Astrocyte of the hippocampus (primary cell): ENCODE data around the gene UIMC1.
"Not testable (repeated sequence)": the region's sequence is repeated elsewhere in the genome, so short reads cannot be mapped to it uniquely, and the experiment has no call there.

ENCODE experiments used
- DNase-seq: peaks from one replicate; pipeline ENCODE4 v3.0.0; 2011; ENCODE audit warnings: low read depth, low spot score

Gene UIMC1

DNA sequence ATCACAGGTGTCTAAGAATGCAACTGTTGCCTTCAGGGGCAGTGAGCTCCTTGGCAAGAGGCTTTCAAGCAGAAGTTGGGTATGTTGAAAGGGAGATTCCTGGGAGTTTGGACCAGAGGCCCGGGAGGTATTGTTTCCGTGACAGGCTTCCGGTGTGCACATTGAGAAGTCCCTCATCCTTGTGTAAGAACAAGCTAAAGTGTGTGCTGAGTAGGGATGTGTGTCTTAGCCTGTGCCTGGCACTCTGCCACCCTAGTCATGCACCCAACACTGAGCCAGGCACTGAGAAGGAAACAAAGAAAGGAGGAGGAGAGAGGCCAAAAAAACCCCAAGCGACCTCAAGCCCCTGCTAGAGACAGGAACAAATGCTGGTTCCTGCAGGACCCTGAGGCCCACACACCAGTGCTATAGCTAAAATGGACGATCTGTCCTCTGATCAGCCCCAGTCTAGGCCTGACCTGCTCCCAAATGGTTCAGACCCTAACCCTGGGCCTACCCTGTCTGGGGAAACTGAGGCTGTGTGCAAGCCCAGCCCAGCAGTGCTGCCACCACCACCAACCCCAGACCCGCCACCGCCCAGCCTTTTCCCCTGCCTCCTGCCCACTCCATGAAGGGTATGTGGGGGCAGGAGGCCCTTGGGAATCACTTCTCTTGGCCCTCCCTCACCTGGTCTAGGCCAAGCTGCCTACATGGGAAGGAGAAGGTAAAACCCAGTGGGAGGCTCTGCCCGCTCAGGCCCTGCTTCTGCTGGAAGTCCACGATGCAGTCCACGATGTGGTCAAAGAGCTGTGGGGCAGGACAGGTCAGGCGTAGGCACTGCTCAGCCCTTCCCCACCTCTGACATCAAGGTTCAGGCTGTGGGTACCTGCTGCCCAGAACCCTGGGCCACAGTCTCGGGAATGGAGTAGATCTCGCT is 120.0 kb downstream of the UIMC1 start:
- no peak for DNase-seq

DNA sequence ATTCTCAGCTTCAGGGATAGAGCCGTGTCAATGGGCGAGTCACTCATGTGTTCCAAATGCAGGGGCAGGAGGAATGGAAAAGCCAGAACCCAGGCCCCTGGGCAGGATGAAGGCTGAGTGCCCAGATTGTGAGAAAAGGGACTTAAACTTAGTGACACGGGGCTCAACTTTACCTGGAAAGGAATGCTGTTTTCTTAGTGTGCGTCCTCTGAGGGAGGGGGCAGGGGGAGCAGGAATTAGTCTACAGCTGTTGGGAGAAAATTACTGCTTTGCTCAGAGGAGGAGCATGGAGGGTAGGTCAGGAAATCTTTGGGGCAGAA is 122.0 kb downstream of the UIMC1 start:
- no peak for DNase-seq

DNA sequence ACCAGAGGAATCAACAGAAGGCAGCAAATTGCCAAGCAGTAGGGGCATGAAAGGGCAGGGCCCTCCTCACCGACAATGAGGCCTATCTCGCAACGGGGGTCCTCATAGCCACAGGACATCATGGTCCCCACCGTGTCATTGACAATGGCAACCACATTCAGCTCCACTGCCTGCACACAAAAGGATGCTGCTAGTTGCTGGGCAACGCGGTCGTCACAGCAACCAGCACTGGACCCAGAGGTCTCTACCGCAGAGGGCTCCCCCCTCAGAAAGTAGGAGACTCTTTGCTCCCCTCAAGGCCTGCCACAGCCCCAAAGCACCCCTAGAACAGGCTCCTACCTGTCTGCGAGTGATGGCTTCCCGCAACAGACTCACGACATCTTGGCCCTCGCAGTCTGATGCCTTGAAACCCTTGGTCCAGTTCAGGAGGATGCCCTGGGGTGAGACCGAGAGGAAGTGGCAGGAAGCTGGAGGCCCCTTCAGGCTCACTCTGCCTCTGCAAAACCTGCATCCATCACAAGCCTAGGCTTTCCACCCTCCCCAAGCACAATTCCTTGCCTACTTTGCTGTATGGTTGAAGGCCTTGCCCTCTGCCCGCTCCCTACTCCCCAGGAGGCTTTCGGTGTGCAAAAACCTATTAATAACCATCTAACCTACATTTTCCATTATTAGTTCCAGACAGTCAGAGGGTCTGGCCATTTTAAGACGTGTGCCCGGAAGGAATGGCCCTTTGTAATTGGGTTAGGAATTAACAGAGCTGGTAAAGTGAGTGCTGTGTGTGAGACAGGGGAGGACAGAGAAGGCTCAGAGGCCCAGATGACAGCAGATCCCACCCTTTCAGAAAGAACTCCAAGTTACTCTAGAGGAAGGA is 122.6 kb downstream of the UIMC1 start:
- no peak for DNase-seq

DNA sequence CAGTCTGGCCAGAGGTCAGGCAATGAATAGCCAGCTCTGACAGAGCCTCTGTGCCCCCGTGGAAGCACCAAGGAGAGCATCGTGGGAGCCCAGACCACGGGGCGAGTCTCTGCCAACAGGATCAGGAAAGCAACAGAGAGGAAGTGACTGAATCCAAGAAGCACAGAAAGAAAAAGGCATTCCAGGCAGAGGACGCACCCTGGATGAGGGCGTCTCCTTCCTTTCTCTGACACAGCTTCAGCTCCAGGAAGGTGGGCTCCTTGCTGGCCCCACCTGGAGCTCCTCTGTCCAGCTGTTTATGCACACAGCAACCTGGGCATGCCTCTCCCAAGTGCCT is 124.0 kb downstream of the UIMC1 start:
- no peak for DNase-seq

DNA sequence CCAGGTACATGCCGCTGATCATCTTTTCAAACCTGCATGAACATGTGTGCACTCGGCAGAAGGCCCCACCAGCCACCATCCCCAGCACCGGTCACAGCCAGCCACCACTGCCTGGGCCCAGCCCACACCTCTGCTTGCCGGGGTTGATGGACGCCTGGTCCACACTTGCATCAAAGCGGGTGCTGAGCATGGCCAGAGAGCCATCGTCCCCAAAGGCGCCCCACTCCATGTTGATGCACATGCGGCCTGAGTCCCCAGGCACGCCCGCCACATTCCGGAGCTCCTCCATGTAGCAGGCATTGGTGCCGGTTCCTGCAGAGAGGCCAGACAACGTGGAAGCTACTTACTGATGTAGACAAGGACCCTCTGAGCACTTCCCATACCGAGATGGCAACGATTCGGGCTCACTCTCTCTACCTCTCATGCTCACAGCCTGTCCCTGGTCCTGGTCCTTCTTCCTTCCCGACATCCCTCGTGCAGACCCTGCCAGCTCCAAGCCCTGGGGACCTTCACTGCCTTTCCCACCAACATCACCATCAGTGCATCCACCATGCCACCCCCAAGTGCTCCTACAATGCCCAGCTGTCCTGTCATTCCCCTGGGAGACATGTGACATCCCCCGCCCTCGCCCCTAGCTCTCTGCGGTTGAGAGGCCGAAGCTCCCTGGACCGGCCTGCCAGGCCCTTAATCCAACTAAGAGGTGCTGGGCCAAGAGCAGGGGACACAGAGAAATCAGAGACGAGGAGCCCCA is 124.6 kb downstream of the UIMC1 start:
- DNase-seq: no peak

DNA sequence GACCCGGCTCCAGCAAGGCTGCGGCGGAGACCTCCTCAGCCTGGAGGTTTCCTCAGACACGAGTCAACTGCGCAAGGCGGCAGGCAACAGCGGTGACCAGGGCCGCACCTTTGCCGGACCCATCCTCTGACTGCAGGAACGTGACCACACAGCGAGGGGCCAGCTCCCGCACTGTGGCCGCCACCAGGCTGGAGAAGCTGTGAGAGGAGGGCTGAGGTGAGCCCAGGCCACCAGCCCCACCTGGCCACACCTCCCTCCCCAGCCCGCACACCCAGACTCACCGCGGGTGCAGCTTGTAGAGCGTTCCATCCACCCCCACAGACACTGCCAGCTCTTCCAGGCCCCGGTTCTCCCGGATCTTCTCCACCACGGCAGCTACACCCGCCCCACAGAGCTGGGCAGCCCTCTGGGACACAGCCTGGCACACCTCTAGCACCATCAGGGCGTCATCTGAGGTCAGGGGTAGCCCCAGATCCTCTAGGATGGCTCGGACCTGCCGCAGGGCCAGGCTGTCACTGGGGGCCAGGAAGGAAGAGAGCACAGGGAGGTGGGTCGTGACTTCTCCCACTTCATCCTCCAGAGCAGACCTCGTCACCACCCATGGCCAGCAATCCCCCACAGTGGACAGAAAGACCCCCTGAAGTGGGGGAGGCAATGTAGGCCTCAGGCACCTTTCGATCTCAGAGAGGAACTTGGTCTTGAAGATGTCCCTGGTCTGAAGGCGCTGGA is 125.4 kb downstream of the UIMC1 start:
- no peak for DNase-seq

DNA sequence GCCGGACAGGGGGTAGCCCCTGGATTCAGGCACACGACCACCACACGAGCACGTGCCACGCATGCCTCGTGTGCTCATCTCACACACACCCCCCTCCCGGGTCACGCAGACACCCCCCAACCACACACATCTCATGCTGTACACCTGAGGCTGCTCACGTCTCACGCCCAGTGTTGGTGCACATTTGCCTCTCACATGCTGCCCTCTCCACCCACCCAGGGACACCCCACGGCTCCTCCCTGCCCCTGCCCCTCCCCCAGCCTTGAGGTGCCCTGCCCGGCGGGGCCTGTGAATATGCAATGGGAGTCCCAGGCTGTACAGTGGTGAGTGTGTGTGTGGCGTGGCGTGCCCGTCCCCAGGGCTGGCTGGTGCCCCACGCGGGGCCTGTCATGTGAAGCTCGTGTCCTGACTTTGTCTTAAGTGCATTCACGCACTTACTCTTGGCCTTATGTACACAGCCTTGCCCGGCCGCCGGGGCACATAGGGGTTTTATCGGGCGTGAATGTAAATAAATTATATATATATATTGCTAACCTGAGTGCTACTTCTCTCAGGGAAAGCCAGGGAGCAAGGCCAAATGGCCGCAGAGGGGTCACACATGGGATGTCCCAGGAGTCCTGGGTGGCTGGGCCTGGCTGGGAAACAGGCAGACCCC is 126.1 kb downstream of the UIMC1 start:
- DNase-seq: no peak

DNA sequence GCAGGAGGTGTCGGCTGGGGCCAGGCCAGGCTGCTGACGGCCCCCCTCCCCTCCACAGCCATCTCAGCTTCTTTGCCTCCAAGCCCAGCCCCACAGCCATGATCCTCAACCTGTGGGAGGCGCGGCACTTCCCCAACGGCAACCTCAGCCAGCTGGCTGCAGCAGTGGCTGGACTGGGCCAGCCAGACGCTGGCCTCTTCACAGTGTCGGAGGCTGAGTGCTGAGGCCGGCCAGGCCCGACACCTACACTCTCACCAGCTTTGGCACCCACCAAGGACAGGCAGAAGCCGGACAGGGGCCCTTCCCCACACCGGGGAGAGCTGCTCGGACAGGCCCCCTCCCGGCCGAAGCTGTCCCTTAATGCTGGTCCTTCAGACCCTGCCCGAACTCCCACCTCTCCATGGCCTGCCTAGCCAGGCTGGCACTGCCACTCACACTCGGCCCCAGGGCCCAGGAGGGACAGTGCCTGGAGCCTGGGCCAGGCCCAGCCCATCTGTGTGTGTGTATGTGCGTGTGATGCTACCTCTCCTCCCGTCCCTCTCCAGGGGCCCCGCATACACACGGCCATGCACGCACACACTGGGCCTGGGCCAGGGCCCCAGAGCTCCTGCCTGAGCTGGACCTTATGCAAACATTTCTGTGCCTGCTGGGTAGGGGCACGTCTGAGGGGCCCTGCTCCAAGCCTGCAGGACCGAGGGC is 126.8 kb downstream of the UIMC1 start:
- DNase-seq: no peak

DNA sequence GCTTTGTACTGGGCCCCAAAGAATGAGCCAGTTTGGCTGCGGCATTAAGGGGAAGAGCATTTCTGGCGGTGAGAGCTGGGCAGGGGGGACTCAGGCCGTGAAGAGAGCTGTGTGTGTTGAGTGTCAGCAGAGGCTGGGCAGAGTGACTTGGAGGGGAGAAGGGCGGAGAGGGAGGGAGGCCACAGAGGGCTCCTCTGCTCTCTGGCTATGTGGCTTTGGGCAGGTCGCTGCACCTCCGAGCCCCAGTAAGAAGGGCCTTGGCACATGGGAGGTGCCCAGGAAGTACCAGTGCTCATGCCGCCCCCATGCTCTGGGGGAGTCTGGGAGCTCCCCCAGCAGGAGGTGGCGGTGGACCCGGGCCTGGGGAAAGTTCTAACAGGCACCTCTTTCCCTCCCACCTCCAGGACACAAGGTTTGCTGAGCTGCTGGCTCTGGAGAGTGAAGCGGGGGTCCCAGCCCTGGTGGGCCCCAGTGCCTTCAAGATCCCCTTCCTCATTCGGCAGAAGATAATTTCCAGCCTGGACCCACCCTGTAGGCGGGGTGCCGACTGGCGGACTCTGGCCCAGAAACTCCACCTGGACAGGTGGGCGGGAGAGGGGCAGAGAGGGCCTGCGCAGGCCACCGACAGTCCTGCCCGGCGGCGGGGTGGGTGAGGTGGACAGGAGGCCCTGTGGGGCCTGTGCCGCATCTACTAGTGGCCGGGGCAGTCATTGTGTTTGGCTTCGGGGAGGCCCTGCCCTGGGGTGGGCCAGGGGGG is 127.5 kb downstream of the UIMC1 start:
- no peak for DNase-seq

DNA sequence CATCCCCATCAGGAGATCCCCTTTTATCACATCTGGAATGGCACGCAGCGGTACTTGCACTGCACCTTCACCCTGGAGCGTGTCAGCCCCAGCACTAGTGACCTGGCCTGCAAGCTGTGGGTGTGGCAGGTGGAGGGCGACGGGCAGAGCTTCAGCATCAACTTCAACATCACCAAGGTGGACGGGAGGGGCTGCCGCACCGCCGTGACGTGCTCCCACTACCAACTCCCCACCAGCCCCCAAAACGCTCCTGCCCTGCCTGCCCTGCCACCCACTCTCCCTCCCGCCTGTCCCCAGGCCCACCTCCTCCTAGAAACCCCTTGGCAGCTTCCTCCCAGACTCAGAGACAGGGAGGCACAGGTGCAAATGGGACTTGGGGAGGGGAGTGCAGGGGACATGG is 128.1 kb downstream of the UIMC1 start:
- no peak for DNase-seq

DNA sequence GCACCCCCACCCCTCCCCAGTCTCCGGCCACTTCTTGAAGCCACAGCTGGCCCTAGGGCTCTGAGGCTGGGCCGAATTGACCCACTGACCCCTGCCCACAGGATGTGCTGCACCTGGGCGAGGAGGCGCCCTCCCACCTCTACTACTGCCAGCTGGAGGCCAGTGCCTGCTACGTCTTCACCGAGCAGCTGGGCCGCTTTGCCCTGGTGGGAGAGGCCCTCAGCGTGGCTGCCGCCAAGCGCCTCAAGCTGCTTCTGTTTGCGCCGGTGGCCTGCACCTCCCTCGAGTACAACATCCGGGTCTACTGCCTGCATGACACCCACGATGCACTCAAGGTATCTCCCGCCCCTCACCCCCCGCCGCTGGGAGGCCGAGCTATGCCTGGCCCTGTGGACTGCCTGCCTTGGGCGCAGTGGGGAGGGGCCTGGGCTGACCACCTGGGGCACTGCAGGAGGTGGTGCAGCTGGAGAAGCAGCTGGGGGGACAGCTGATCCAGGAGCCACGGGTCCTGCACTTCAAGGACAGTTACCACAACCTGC is 128.7 kb downstream of the UIMC1 start:
- DNase-seq: no peak

DNA sequence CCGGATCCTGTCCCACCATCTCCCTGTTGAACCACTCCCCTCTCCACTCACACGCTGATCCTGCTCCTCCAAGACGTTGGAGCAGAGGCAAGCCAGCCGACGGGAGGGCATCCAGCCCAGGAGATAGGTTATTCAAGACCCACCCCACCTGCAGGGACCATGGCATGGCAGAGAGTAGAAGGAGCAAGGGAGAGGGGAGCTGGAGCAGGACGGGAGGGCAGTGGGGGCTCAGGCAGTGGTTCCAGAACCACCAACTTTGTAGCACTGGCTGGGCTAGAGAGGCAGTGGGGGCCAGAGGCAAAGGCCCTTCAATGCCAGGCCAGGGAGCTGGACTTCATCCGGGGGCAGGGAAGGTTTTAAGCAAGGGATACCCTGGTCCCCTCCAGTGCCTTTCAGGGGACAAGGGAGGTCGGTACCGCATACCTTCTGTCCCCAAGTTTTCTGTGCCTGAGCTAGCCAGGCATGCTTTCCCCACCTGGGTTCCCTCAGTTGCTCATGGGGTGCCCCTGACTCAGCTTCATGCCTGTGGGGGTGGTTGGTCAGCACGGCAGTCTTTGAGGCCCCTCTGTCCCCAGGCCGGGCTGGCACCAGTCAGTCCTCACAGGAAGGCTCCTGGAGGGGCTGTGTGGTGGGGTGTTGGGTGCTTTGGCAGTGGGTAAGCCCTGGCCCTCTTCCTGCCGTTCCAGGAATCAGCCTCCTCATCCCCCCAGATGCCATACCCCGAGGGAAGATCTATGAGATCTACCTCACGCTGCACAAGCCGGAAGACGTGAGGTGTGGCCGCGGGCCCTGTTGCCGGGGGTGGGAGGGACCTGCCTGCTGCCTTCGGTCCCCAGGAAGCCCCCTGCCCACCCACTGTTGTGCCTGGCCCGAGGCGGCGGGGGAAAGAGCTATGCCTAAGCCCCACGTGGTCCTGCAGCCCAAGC is 129.8 kb downstream of the UIMC1 start:
- no peak for DNase-seq

DNA sequence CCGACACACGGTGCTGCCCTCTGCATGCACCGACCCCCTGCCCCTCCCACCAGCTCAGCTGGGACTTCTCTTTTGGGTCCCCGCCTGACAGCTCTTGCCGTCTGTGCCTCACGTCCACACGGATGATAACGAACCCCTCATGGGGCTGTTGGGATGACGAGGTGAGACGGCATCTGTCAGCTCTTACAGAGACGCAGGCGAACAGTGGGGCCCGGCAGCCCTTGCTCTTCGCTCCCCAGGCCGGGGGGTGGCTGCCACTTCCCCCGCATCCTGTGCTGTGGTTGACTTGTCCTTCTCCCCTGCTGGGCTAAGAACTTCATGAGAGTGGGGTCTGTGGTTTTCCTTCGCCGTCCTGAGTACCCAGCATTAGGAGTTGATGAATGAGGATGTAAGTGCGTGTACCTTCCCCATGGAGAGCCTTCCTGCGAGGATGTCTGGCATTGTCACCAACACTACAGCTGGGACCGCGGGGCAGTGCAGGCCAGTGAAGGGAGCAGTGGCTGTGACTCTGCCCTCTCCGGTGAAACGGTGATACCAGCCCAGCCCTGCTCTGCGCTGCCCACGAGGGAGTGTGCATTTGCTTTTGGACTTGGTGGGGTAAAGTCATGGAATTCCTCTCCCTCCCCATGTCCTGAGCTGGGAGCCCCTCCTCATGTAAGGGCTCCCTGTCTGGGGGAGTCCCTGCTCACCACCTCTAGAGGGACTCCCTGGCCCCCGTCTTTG is 130.6 kb downstream of the UIMC1 start:
- DNase-seq: no peak

DNA sequence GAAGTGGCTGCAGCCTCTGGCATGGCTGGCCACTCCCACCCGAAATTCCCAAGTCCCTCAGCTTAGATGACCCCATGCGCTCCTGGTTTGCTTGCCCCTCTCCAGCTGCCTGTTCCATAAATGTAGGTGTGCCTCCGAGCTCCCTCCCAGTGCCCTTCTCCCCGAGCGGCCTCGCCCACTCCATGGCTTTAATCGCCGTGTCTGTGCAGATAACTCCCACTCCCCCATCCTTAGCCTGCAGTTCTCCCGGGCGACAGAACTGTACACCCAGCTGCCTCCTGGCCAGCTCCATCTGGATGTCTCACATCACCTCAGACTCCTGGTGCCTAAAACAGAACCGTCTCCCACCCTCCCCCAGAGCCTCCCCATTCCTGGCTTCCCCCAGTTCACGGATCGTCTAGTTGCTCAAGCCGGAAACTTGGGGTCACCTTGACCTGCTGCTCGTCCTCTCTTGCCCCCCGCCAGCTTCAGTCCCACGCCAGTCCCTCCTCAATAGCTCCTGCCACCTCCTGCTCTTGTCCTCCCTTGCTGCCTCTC is 131.5 kb downstream of the UIMC1 start:
- DNase-seq: no peak

DNA sequence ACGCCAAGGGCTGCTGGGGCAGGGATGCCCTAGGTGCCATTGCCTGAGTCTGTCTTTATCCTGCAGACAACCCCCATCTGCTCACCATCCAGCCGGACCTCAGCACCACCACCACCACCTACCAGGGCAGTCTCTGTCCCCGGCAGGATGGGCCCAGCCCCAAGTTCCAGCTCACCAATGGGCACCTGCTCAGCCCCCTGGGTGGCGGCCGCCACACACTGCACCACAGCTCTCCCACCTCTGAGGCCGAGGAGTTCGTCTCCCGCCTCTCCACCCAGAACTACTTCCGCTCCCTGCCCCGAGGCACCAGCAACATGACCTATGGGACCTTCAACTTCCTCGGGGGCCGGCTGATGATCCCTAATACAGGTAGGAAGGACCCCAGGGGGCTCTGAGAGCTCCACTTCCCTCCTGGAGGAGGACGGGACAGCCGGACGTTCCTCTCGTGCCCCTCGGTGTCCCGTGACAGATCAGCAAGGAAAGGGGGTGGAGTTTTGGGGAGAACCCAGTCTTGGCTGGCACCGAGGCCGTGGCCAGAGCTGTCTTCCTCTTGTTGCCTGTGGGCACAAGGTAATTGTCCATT is 132.3 kb downstream of the UIMC1 start:
- DNase-seq: no peak

DNA sequence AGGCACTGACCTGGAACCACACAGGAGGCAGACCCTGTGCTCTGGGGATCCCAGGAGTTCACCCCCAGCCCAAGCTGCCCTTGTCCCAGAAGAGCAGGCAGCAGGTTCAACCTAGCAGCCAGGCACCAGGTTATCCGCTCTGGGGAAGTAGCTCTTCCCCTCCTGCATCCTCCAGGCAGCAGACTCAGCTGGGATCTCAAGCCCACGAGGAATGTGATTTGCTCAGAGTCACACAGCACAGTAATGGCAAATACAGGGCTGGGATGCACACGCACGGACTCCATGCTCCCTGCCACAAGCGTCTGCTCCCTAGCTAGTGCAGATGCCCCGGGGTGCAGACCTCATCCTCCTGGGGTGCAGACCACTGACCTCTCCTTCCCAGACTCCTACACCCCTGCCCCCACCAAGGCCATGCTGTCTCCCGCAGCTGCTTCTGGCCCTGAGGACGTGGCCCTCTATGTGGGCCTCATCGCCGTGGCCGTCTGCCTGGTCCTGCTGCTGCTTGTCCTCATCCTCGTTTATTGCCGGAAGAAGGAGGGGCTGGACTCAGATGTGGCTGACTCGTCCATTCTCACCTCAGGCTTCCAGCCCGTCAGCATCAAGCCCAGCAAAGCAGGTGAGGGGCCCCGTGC is 132.9 kb downstream of the UIMC1 start:
- DNase-seq: no peak

DNA sequence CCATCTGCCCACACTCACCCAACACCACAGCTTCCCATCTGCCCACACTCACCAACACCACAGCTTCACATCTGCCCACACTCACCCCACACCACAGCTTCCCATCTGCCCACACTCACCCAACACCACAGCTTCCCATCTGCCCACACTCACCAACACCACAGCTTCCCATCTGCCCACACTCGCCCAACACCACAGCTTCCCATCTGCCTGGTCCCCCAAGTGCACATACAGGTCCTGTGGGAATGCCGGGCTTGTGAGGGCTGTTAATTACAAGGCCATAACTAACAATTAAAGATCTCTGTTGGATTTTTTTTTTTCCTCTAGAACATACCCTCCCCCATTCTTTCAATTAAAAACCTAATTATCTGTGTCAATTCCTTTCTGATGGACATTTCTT is 133.6 kb downstream of the UIMC1 start:
- not testable (repeated sequence) for DNase-seq
